SK-N-SH (cell line): ENCODE results near the gene CRYZL1.

Experiments
- EP300 ChIP-seq, 2 experiments: IDR thresholded peaks; 2 replicates each; pipeline versions ENCODE4 v1.4.0 to v1.6.1; 2012; ENCODE audit warnings: borderline replicate concordance in 1 of 2, low read depth in 1 of 2, low read length in 1 of 2
- RCOR1 ChIP-seq: fragments of 150-350 bp; IDR thresholded peaks from 2 replicates; pipeline ENCODE4 v1.6.1; 2017; ENCODE audit warnings: antibody characterized with exemption, low read length
- RFX5 ChIP-seq: IDR thresholded peaks from 2 replicates; pipeline ENCODE4 v1.6.1; 2012; ENCODE audit warnings: mild to moderate bottlenecking, improper control_type of control experiment, low read length
- TF ChIP-seq, protein P1 (sequence below): fragments of 200-600 bp; sonication (generic); IDR thresholded peaks from 2 replicates; pipeline ENCODE4 v1.6.1; 2017; ENCODE audit warnings: antibody characterized with exemption, mild to moderate bottlenecking, moderate library complexity

- TF ChIP-seq RCOR1, result no peak
- TF ChIP-seq, protein P1, sequence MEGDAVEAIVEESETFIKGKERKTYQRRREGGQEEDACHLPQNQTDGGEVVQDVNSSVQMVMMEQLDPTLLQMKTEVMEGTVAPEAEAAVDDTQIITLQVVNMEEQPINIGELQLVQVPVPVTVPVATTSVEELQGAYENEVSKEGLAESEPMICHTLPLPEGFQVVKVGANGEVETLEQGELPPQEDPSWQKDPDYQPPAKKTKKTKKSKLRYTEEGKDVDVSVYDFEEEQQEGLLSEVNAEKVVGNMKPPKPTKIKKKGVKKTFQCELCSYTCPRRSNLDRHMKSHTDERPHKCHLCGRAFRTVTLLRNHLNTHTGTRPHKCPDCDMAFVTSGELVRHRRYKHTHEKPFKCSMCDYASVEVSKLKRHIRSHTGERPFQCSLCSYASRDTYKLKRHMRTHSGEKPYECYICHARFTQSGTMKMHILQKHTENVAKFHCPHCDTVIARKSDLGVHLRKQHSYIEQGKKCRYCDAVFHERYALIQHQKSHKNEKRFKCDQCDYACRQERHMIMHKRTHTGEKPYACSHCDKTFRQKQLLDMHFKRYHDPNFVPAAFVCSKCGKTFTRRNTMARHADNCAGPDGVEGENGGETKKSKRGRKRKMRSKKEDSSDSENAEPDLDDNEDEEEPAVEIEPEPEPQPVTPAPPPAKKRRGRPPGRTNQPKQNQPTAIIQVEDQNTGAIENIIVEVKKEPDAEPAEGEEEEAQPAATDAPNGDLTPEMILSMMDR, result no peak
- TF ChIP-seq EP300 (IDR thresholded peaks at IDR 0.05; ENCODE audit: borderline replicate concordance in 1 of 2, low read depth in 1 of 2, low read length in 1 of 2), result no peak
- TF ChIP-seq RFX5, result no peak
These were observed 43.5 kb upstream of the CRYZL1 start for GRCh38 chr21:33684923-33685560.
